Esophagus squamous epithelium (tissue), 5 donors: Measurements from ENCODE around the gene FAM168A. TPM values are rescaled to one million over a fixed set of nuclear protein-coding genes. Genes with fewer than 3 reads are reported as not detected.

Experiments
- DNase-seq: peaks from one replicate; lab custom pipeline; 2025; lab: John Stamatoyannopoulos, UW
- H3K27ac ChIP-seq, 4 donors: fragments of 200-600 bp; sonication (generic); one replicate each; pipeline ENCODE4 v1.5.1; 2016 to 2019; ENCODE audit warnings: mild to moderate bottlenecking in 1 of 4
- H3K27me3 ChIP-seq, 4 donors: fragments of 200-600 bp; sonication (generic); 1 replicate in 3 of 4; 2 replicates in 1 of 4; pipeline versions ENCODE4 v1.5.1 to v1.6.0; 2017 to 2021; ENCODE audit warnings: antibody characterized with exemption in 1 of 4
- H3K36me3 ChIP-seq, 3 donors: fragments of 200-600 bp; sonication (generic); one replicate each; pipeline ENCODE4 v1.5.1; 2016 to 2019
- H3K4me1 ChIP-seq, 3 donors: fragments of 200-600 bp; sonication (generic); one replicate each; pipeline ENCODE4 v1.5.1; 2017 to 2019
- H3K4me3 ChIP-seq, 4 donors: fragments of 200-600 bp; sonication (generic); 1 replicate in 3 of 4; 2 replicates in 1 of 4; pipeline ENCODE4 v1.5.1; 2016 to 2019; ENCODE audit warnings: mild to moderate bottlenecking in 2 of 4, moderate library complexity in 1 of 4
- H3K9me3 ChIP-seq, 3 donors: fragments of 200-600 bp; sonication (generic); one replicate each; pipeline ENCODE4 v1.5.1; 2016 to 2019
- CTCF ChIP-seq, 6 experiments: fragments of 450-650 bp in 4 of 6; fragments of 200-600 bp in 2 of 6; sonication (generic) in 2 of 6; IDR thresholded peaks; one replicate each; pipeline ENCODE4 v1.5.1; 2016 to 2019; ENCODE audit warnings: antibody characterized with exemption in 6 of 6, mild to moderate bottlenecking in 4 of 6, moderate library complexity in 4 of 6
- POLR2A ChIP-seq, 4 donors: fragments of 450-650 bp; IDR thresholded peaks; one replicate each; pipeline ENCODE4 v1.6.1; 2017; ENCODE audit warnings: antibody characterized with exemption in 4 of 4, mild to moderate bottlenecking in 4 of 4, moderate library complexity in 3 of 4
- WGBS, 2 donors: methylation state at CpG; one replicate each; pipeline ENCODE4 v1.1.5; 2018; 5-methylcytosine and 5-hydroxymethylcytosine counted together
- intact Hi-C: fragments of 100-400 bp; cut with DNase I; formaldehyde crosslinking; loops from one replicate; pipeline ENCODE4 v1.15.0; 2022
- total RNA-seq, 4 donors: library from RNA; depleted of rRNA; stranded (reverse); fragments of >200 nt; gene quantifications; one replicate each; pipeline ENCODE4 v1.1.0, GENCODE V29; 2016
- donor health status: DM: yes; HTN: yes; CAD: no.

Gene FAM168A
- total RNA-seq, 4 donors from 2014 or later, result 7.0 to 15.5 (median 12.3) TPM

- Histone ChIP-seq H3K4me3 (no peak overlapping the region), H3K27ac (no peak overlapping the region), H3K4me1 (no peaks in the 10 kb centered on the region), H3K27me3 (no peaks in the 10 kb centered on the region), H3K9me3 (no peaks in the 10 kb centered on the region), H3K36me3 (no peaks in the 10 kb centered on the region)
- TF ChIP-seq POLR2A (IDR thresholded peaks at IDR 0.05) (no peak), CTCF (IDR thresholded peaks at IDR 0.05) (no peak)
- intact Hi-C loops, result no loop called here
- DNase-seq, result no peak
- whole genome bisulfite sequencing, 2 donors, result 63 to 75% methylated on average over 1 to 2 of the region's 2 CpGs
Measured at GRCh38 chr11:73507086-73507485, 90.8 kb downstream of the FAM168A start.

- Histone ChIP-seq H3K4me1 (no peaks in the 10 kb centered on the region), H3K27me3 (no peaks in the 10 kb centered on the region), H3K4me3 (no peak overlapping the region), H3K9me3 (no peaks in the 10 kb centered on the region), H3K27ac (no peak overlapping the region), H3K36me3 (no peaks in the 10 kb centered on the region)
- intact Hi-C loops, result no loop called here
- WGBS, 2 donors, result 92 to 98% methylated on average over 2 of the region's 2 CpGs
- no peak for TF ChIP-seq CTCF (IDR thresholded peaks at IDR 0.05)
- TF ChIP-seq POLR2A (IDR thresholded peaks at IDR 0.05), result no peak
- DNase-seq, result no peak
Measured at GRCh38 chr11:73506038-73506437, 91.9 kb downstream of the FAM168A start.

GRCh38 chr11:73498343-73498742 is 99.6 kb downstream of the FAM168A start:
- peaks cover 2 to 19% (median 6%) of the 10 kb centered on the region in 3 donors for H3K4me1 ChIP-seq
- WGBS, 2 donors, result 80 to 100% methylated on average over 1 to 3 of the region's 6 CpGs
- no peak overlapping the region for H3K27ac ChIP-seq
- H3K4me3 ChIP-seq, result no peak overlapping the region
- no peak for DNase-seq
- TF ChIP-seq POLR2A (IDR thresholded peaks at IDR 0.05) (no peak), CTCF (IDR thresholded peaks at IDR 0.05) (no peak)
- intact Hi-C loops, result no loop called here
- no peaks in the 10 kb centered on the region for H3K9me3 ChIP-seq
- no peaks in the 10 kb centered on the region for H3K36me3 ChIP-seq
- no peaks in the 10 kb centered on the region for H3K27me3 ChIP-seq

- peaks cover 2 to 37% (median 6%) of the 10 kb centered on the region in 3 donors for H3K4me1 ChIP-seq
- H3K9me3 ChIP-seq, result no peaks in the 10 kb centered on the region
- no peaks in the 10 kb centered on the region for H3K36me3 ChIP-seq
- intact Hi-C loops, result no loop called here
- H3K4me3 ChIP-seq, result no peak overlapping the region
- H3K27me3 ChIP-seq, result no peaks in the 10 kb centered on the region
- no peak overlapping the region for H3K27ac ChIP-seq
- TF ChIP-seq POLR2A (IDR thresholded peaks at IDR 0.05), result no peak
- TF ChIP-seq CTCF (IDR thresholded peaks at IDR 0.05), result no peak
- no peak for DNase-seq
- 86 to 95% methylated on average over 6 of the region's 6 CpGs for WGBS, 2 donors
Measured at GRCh38 chr11:73496134-73496533, 101.8 kb downstream of the FAM168A start.

- Histone ChIP-seq H3K4me1 (peaks cover 2 to 41% (median 6%) of the 10 kb centered on the region in 3 donors), H3K4me3 (no peak overlapping the region), H3K27ac (no peak overlapping the region), H3K9me3 (no peaks in the 10 kb centered on the region), H3K36me3 (no peaks in the 10 kb centered on the region), H3K27me3 (no peaks in the 10 kb centered on the region)
- WGBS, 2 donors, result 64 to 100% methylated on average over 2 of the region's 2 CpGs
- TF ChIP-seq CTCF (IDR thresholded peaks at IDR 0.05) (no peak), POLR2A (IDR thresholded peaks at IDR 0.05) (no peak)
- DNase-seq, result no peak
- intact Hi-C loops, result no loop called here
Measured at GRCh38 chr11:73495731-73496130, 102.2 kb downstream of the FAM168A start.
